Smooth muscle cell (in vitro differentiated cells): ENCODE results near the gene CALB2. TPM values are rescaled to one million over a fixed set of nuclear protein-coding genes. Genes with fewer than 3 reads are reported as not detected.

Experiments
- DNase-seq: peaks from one replicate; lab custom pipeline; 2025; ENCODE audit not compliant: unreplicated experiment; lab: John Stamatoyannopoulos, UW
- H2AFZ ChIP-seq: fragments of 200-600 bp; sonication (generic); 2 replicates; pipeline ENCODE4 v1.6.0; 2016; ENCODE audit warnings: antibody characterized with exemption, low read depth, mild to moderate bottlenecking
- H3F3A ChIP-seq: fragments of 200-600 bp; sonication (generic); 2 replicates; pipeline ENCODE4 v1.6.0; 2017; ENCODE audit warnings: antibody characterized with exemption, low read depth
- H3K27ac ChIP-seq: fragments of 200-600 bp; sonication (generic); 2 replicates; pipeline ENCODE4 v1.5.1; 2016; ENCODE audit warnings: low read depth, mild to moderate bottlenecking
- H3K27me3 ChIP-seq: fragments of 200-600 bp; sonication (generic); 2 replicates; pipeline ENCODE4 v1.6.1; 2016; ENCODE audit warnings: low read depth, mild to moderate bottlenecking
- H3K36me3 ChIP-seq: fragments of 200-600 bp; sonication (generic); 2 replicates; pipeline ENCODE4 v1.5.1; 2016; ENCODE audit warnings: low read depth
- H3K4me1 ChIP-seq: fragments of 200-600 bp; sonication (generic); 2 replicates; pipeline ENCODE4 v1.5.1; 2016; ENCODE audit warnings: low read depth
- H3K4me2 ChIP-seq: fragments of 200-600 bp; sonication (generic); 2 replicates; pipeline ENCODE4 v1.6.0; 2016; ENCODE audit warnings: mild to moderate bottlenecking
- H3K4me3 ChIP-seq: fragments of 200-600 bp; sonication (generic); 2 replicates; pipeline ENCODE4 v1.5.1; 2016; ENCODE audit warnings: mild to moderate bottlenecking
- H3K79me2 ChIP-seq: fragments of 200-600 bp; sonication (generic); 2 replicates; pipeline ENCODE4 v1.6.0; 2016; ENCODE audit warnings: low read depth, mild to moderate bottlenecking
- H3K9ac ChIP-seq: fragments of 200-600 bp; sonication (generic); 2 replicates; pipeline ENCODE4 v1.6.0; 2016; ENCODE audit warnings: low read depth
- H3K9me3 ChIP-seq: fragments of 200-600 bp; sonication (generic); replicated peaks from 2 replicates; pipeline ENCODE4 v1.5.1; 2016; ENCODE audit warnings: low read depth
- H4K20me1 ChIP-seq: fragments of 200-600 bp; sonication (generic); 2 replicates; pipeline ENCODE4 v1.6.0; 2016; ENCODE audit warnings: low read depth
- WGBS: methylation state at CpG from one replicate; pipeline ENCODE4 v1.1.7; 2016; ENCODE audit warnings: low lambda C conversion rate; 5-methylcytosine and 5-hydroxymethylcytosine counted together
- polyA plus RNA-seq: library from polyadenylated mRNA; unstranded; fragments of >200 nt; fragmentation: Nextera tagmentation; extraction: Ambion mirVana; gene quantifications from 2 replicates; pipeline ENCODE4 v1.2.1, GENCODE V29; 2016
- total RNA-seq: library from RNA; depleted of rRNA; stranded (reverse); fragments of >200 nt; gene quantifications from 2 replicates; pipeline ENCODE4 v1.2.3, GENCODE V29; 2014
- TF ChIP-seq, protein P1 (sequence below): fragments of 200-600 bp; sonication (generic); IDR thresholded peaks from 2 replicates; pipeline ENCODE4 v1.5.1; 2017; ENCODE audit warnings: borderline replicate concordance, mild to moderate bottlenecking, antibody characterized with exemption; ENCODE audit not compliant: insufficient read depth, poor library complexity, severe bottlenecking

The CALB2 gene
- total and polyA plus RNA-seq, 2 experiments from 2014 or later: 23.6 to 60.7 TPM

DNA sequence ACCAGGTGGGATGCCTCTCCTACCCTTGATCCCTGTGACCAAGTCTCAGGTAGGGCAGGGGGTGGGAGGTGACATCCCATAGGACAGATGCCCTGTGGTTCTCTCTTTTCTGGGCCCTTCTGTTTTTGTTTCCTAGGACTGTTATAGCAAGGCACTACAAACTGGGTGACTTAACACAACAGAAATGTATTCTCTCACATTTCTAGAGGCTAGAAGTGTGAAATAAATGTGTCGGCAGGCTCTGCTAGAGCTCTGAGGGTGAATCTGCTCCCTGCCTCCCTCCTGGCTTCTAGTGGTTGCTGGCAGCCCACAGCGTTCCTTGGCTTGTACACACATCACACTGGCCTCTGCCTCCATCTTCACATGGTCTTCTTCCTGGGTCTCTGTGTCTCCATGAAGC, 12.7 kb downstream of the CALB2 start:
- no peaks in the 10 kb centered on the region for H3K9me3 ChIP-seq

DNA sequence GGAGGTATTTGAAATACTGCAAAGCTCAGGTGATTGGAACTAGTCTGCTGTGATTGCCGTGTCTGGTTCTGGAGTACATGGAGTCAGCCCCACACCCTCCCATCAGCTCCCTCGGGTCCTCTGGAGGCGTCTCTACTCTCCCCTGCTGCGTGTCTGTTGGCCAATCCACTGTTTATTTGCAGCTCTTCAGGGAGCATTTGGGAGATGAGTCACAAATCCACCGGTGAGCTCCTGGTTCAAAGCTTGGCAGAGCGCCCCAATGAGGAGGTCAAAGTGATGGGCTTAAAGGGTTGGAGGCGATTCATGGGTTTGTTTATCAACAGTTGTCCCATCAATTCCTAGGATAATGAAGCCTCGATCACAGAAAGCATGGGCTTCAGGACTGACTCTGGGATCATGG, 14.6 kb downstream of the CALB2 start:
- no peak overlapping the region for H3K27ac ChIP-seq
- H3K4me2 ChIP-seq: no peak overlapping the region
- WGBS: 44% methylated on average over 8 of the region's 8 CpGs
- no peak for DNase-seq
- no peaks in the 10 kb centered on the region for H3K4me1 ChIP-seq
- H4K20me1 ChIP-seq: no peaks in the 10 kb centered on the region
- H3K79me2 ChIP-seq: no peaks in the 10 kb centered on the region
- H3F3A ChIP-seq: no peaks in the 10 kb centered on the region
- no peaks in the 10 kb centered on the region for H3K36me3 ChIP-seq
- no peaks in the 10 kb centered on the region for H3K27me3 ChIP-seq
- H3K9ac ChIP-seq: no peak overlapping the region
- TF ChIP-seq, protein P1, sequence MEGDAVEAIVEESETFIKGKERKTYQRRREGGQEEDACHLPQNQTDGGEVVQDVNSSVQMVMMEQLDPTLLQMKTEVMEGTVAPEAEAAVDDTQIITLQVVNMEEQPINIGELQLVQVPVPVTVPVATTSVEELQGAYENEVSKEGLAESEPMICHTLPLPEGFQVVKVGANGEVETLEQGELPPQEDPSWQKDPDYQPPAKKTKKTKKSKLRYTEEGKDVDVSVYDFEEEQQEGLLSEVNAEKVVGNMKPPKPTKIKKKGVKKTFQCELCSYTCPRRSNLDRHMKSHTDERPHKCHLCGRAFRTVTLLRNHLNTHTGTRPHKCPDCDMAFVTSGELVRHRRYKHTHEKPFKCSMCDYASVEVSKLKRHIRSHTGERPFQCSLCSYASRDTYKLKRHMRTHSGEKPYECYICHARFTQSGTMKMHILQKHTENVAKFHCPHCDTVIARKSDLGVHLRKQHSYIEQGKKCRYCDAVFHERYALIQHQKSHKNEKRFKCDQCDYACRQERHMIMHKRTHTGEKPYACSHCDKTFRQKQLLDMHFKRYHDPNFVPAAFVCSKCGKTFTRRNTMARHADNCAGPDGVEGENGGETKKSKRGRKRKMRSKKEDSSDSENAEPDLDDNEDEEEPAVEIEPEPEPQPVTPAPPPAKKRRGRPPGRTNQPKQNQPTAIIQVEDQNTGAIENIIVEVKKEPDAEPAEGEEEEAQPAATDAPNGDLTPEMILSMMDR: no peak
- H3K4me3 ChIP-seq: no peak overlapping the region
- H2AFZ ChIP-seq: no peak overlapping the region
- no peaks in the 10 kb centered on the region for H3K9me3 ChIP-seq

More for the DNA sequence above, 12.7 kb downstream of the CALB2 start:
- Histone ChIP-seq H3K4me2 (no peak overlapping the region), H3K4me3 (no peak overlapping the region), H3K4me1 (no peaks in the 10 kb centered on the region), H3K9ac (no peak overlapping the region), H2AFZ (no peak overlapping the region), H3K27ac (no peak overlapping the region), H4K20me1 (no peaks in the 10 kb centered on the region), H3K36me3 (no peaks in the 10 kb centered on the region), H3K79me2 (no peaks in the 10 kb centered on the region), H3F3A (no peaks in the 10 kb centered on the region), H3K27me3 (no peaks in the 10 kb centered on the region)
- WGBS: 83% methylated on average over 2 of the region's 2 CpGs
- DNase-seq: no peak
- TF ChIP-seq, protein P1: no peak

DNA sequence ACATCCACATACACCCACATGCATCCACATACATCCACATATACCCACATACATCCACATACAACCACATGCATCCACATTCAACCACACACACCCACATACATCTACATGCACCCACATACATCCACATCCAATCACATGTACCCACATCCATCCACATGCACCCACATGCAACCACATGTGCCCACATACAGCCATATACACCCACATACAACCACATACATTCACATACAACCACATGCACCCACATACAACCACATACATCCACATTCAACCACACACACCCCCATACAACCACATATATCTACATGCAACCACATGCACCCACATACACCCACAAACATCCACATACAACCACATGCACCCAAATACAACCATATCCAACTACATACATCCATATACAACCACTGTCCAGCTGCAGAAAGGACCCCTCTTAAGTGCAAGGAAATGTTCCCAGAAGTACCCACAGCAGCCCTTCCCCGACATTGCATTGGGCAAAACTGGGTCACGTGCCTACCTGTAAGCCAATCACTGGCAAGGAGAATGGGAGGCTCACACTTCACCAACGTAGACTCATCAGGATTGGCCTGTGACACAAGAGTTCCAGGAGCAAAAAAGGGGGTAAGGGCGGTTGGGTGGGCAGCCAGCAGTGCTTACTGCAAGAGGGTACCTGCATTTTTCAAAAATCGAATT, 18.1 kb downstream of the CALB2 start:
- H3K9me3 ChIP-seq: no peaks in the 10 kb centered on the region
- H3F3A ChIP-seq: no peaks in the 10 kb centered on the region
- DNase-seq: no peak
- no peak overlapping the region for H3K27ac ChIP-seq
- H3K79me2 ChIP-seq: no peaks in the 10 kb centered on the region
- no peak overlapping the region for H3K4me3 ChIP-seq
- no peaks in the 10 kb centered on the region for H4K20me1 ChIP-seq
- no peaks in the 10 kb centered on the region for H3K4me1 ChIP-seq
- no peaks in the 10 kb centered on the region for H3K36me3 ChIP-seq
- no peak overlapping the region for H2AFZ ChIP-seq
- 85% methylated on average over 5 of the region's 5 CpGs for WGBS
- H3K27me3 ChIP-seq: no peaks in the 10 kb centered on the region
- TF ChIP-seq, protein P1: no peak
- H3K9ac ChIP-seq: no peak overlapping the region
- H3K4me2 ChIP-seq: no peak overlapping the region

DNA sequence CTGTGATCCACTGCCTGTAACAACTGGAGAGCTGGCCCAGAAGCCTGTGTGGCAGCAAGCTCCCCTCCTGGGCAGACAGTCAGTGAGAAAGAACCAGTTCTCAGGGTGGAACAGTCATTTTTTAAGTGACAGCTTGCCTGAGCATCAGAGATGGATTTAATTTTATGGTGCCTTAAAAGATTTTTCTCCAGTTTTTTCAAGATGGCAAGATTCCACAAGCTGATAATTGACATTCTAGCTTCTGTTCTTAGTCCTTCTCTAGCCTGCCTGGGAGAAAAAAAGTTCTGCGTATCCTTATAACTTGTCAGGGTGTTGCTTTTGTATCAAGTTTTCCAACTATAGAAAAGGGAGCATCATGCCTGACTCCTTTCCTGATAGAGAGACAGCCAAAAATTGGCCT, 21.2 kb downstream of the CALB2 start:
- Histone ChIP-seq H3K4me3 (no peak overlapping the region), H3K27ac (no peak overlapping the region), H3K9me3 (no peaks in the 10 kb centered on the region), H3F3A (no peaks in the 10 kb centered on the region), H2AFZ (no peak overlapping the region), H3K79me2 (no peaks in the 10 kb centered on the region), H3K4me1 (no peaks in the 10 kb centered on the region), H3K27me3 (no peaks in the 10 kb centered on the region), H3K9ac (no peak overlapping the region), H3K4me2 (no peak overlapping the region), H4K20me1 (no peaks in the 10 kb centered on the region), H3K36me3 (no peaks in the 10 kb centered on the region)
- 85% methylated on average over 1 of the region's 1 CpG for WGBS
- TF ChIP-seq, protein P1: no peak
- DNase-seq: no peak
